ENCODE measurements around the gene GOSR2. TPM values are rescaled to one million over a fixed set of nuclear protein-coding genes. Genes with fewer than 3 reads are reported as not detected.

GOSR2 gene
- total and polyA plus RNA-seq, 2 donors (not counting 3 experiments of a cell fraction or from before 2014, with no cell fraction given) = 48.6 to 54.7 TPM

DNA sequence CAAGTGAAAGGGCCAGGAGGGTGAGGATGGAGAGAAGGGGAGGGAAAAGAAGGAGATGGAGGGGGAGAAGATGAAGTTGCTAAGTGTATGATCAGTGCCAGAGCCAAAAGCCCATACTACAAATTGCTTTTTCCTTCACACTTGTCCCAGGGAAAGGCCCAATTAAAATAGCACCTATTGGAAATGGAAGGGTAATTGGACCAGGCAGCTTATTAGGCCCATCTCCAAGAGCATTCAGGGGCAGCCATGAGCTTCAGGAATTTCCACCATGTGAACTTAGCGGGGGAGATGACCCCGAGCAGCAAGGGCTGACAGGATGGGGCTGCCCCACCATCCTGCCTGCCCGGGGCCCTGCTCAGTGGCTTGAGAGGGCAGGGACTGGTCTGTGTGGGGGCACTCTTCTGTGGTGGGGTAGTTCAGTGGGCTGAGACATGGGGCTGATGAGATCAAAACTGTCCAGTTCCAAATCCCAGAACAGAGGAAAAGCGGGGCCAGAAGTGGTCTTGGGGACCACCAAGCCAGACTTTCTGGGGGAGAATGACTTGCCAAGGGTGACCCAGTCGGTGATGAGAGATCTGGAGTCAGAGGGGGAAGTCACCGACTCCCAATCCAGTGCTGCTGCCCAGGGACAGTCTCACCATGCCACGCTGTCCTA, 27.5 kb downstream of the GOSR2 start:
- no peak overlapping the region for H3K27ac ChIP-seq (ENCODE audit: insufficient read depth, low read depth, low read length)
- ChIA-PET CTCF (interaction anchor here (1.1 to 2.0 kb wide), 2 partner anchors 8 to 9 kb away, joined by 3 to 13 read pairs; no protein-coding TSS in a partner anchor), POLR2A (no interaction called here)
- no peak overlapping the region for H3K4me2 ChIP-seq (ENCODE audit: insufficient read depth, low read length)
- no peaks in the 10 kb centered on the region for H3K4me1 ChIP-seq (ENCODE audit: control insufficient read depth, extremely low read depth, insufficient read depth, low read length)
- H2AFZ ChIP-seq (ENCODE audit: low read depth, low read length) = no peak overlapping the region
- no peak overlapping the region for H3K9ac ChIP-seq (replicated peaks; ENCODE audit: extremely low read depth, insufficient read depth, low read length)
- dilution Hi-C loops (cut with MboI; ENCODE audit: extremely low pct_ligation_motif_present, low sequenced_read_pairs) (no loop called here), intact Hi-C loops (cut with micrococcal nuclease) (loop anchor here (2.0 kb wide), 1 partner anchor 50 kb away; no protein-coding TSS in a partner anchor)
- BruUV-seq (replicated peaks) = no TSS peak
- no peaks in the 10 kb centered on the region for H3K79me2 ChIP-seq (ENCODE audit: control insufficient read depth, insufficient read depth, low read length)
- H3K4me3 ChIP-seq (replicated peaks in 1 of 3; ENCODE audit: insufficient read depth in 1 of 3, low read depth in 1 of 3, low read length in 3 of 3) = no peak overlapping the region
- no peaks in the 10 kb centered on the region for H3K36me3 ChIP-seq (ENCODE audit: control insufficient read depth in 2 of 2, extremely low read depth in 1 of 2, insufficient read depth in 2 of 2, low read length in 2 of 2)
- H3K27me3 ChIP-seq (ENCODE audit: control insufficient read depth in 2 of 2, insufficient read depth in 2 of 2, low read length in 2 of 2) = peaks cover under 1 to 5% of the 10 kb centered on the region in 2 experiments
- DNase-seq (ENCODE audit: low read depth, low spot score) = no peak
- FAIRE-seq = no peak
- no peaks in the 10 kb centered on the region for H4K20me1 ChIP-seq (replicated peaks; ENCODE audit: control insufficient read depth, extremely low read depth, insufficient read depth, low read length)
- H3K9me3 ChIP-seq (replicated peaks; ENCODE audit: control insufficient read depth, insufficient read depth, low read length) = no peaks in the 10 kb centered on the region
- H3K9me1 ChIP-seq (replicated peaks; ENCODE audit: control insufficient read depth, extremely low read depth, insufficient read depth, low read length) = no peaks in the 10 kb centered on the region
- TF ChIP-seq FOS (IDR thresholded peaks at IDR 0.05; ENCODE audit: borderline replicate concordance, insufficient read depth, low read length) = no peak
- TF ChIP-seq POLR2AphosphoS5 (IDR thresholded peaks at IDR 0.05; ENCODE audit: insufficient read depth, low read depth, low read length) = no peak
- TF ChIP-seq, protein P1, sequence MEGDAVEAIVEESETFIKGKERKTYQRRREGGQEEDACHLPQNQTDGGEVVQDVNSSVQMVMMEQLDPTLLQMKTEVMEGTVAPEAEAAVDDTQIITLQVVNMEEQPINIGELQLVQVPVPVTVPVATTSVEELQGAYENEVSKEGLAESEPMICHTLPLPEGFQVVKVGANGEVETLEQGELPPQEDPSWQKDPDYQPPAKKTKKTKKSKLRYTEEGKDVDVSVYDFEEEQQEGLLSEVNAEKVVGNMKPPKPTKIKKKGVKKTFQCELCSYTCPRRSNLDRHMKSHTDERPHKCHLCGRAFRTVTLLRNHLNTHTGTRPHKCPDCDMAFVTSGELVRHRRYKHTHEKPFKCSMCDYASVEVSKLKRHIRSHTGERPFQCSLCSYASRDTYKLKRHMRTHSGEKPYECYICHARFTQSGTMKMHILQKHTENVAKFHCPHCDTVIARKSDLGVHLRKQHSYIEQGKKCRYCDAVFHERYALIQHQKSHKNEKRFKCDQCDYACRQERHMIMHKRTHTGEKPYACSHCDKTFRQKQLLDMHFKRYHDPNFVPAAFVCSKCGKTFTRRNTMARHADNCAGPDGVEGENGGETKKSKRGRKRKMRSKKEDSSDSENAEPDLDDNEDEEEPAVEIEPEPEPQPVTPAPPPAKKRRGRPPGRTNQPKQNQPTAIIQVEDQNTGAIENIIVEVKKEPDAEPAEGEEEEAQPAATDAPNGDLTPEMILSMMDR (IDR thresholded peaks at IDR 0.05; ENCODE audit: extremely low read depth in 1 of 2, insufficient read depth in 1 of 2, low read depth in 1 of 2, low read length in 2 of 2) = no peak
- TF ChIP-seq POLR2A (IDR thresholded peaks at IDR 0.05; ENCODE audit: low read depth, low read length) = no peak
- no peak for TF ChIP-seq JUN (IDR thresholded peaks at IDR 0.05; ENCODE audit: borderline replicate concordance, insufficient read depth, insufficient read length, low read depth)
- TF ChIP-seq MYC (IDR thresholded peaks at IDR 0.05; ENCODE audit: low read depth, low read length) = no peak
- TF ChIP-seq, protein P2, sequence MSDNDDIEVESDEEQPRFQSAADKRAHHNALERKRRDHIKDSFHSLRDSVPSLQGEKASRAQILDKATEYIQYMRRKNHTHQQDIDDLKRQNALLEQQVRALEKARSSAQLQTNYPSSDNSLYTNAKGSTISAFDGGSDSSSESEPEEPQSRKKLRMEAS (IDR thresholded peaks at IDR 0.05; ENCODE audit: insufficient read depth, insufficient read length) = no peak
- no peak for TF ChIP-seq GATA2 (IDR thresholded peaks at IDR 0.05; ENCODE audit: insufficient read depth, insufficient read length, low read depth, low read length)
- TF ChIP-seq EZH2 (IDR thresholded peaks at IDR 0.05; ENCODE audit: borderline replicate concordance, low read depth, low read length, severe bottlenecking) = no peak
